NCI-H146 treated with DMSO at 0.1 percent for 48 hours (cell line): ENCODE measurements around the gene CCP110.
"Not testable (repeated sequence)": the region's sequence is repeated elsewhere in the genome, so short reads cannot be mapped to it uniquely, and the experiment has no call there.

ENCODE experiments used
- DNase-seq: peaks from one replicate; lab custom pipeline; 2025; ENCODE audit not compliant: unreplicated experiment; lab: John Stamatoyannopoulos, UW

Gene CCP110

GRCh38 chr16:19512297-19512696, 11.4 kb upstream of the CCP110 start:
- no peak for DNase-seq

GRCh38 chr16:19513377-19514053, 10.2 kb upstream of the CCP110 start:
- DNase-seq: no peak

- DNase-seq: no peak
Observed at GRCh38 chr16:19515757-19516156, 8.0 kb upstream of the CCP110 start.

- no peak for DNase-seq
Observed at GRCh38 chr16:19517424-19518089, 6.2 kb upstream of the CCP110 start.

GRCh38 chr16:19518388-19518787, 5.4 kb upstream of the CCP110 start:
- DNase-seq: no peak

- no peak for DNase-seq
Observed at GRCh38 chr16:19520861-19521331, 2.8 kb upstream of the CCP110 start.

- DNase-seq: peak; percentile 95
Observed at GRCh38 chr16:19521471-19522396, 2.0 kb upstream of the CCP110 start, which contains the start of gene GDE1. Gene GDE1, minus strand, starts transcription at chr16:19522098. Its CDS starts 134 bp downstream, at chr16:19521964.

GRCh38 chr16:19522397-19522732, 1.4 kb upstream of the CCP110 start:
- no peak for DNase-seq

GRCh38 chr16:19522760-19523159, 982 bp upstream of the CCP110 start:
- no peak for DNase-seq

- DNase-seq: no peak
Observed at GRCh38 chr16:19523184-19523558, 571 bp upstream of the CCP110 start.

GRCh38 chr16:19524356-19524615, 544 bp downstream of the CCP110 start:
- no peak for DNase-seq

- DNase-seq: peak; percentile 52
Observed at GRCh38 chr16:19524616-19525384, 1.1 kb downstream of the CCP110 start.

- no peak for DNase-seq
Observed at GRCh38 chr16:19525385-19525723, 1.6 kb downstream of the CCP110 start.

GRCh38 chr16:19527161-19527560, 3.4 kb downstream of the CCP110 start:
- no peak for DNase-seq

- no peak for DNase-seq
Observed at GRCh38 chr16:19528666-19529065, 4.9 kb downstream of the CCP110 start.

GRCh38 chr16:19532601-19533000, 8.9 kb downstream of the CCP110 start:
- DNase-seq: no peak

- no peak for DNase-seq
Observed at GRCh38 chr16:19540241-19540970, 16.7 kb downstream of the CCP110 start.

- DNase-seq: peak; percentile 99
Observed at GRCh38 chr16:19542138-19542821, 18.5 kb downstream of the CCP110 start.

- not testable (repeated sequence) for DNase-seq
Observed at GRCh38 chr16:19543278-19543996, 19.7 kb downstream of the CCP110 start.
